HCEC 1CT (cell line): ENCODE data around the gene KASH5.

Experiments
- DNase-seq: peaks from one replicate; pipeline ENCODE4 v3.0.0-alpha.2; 2017

Gene KASH5

DNA sequence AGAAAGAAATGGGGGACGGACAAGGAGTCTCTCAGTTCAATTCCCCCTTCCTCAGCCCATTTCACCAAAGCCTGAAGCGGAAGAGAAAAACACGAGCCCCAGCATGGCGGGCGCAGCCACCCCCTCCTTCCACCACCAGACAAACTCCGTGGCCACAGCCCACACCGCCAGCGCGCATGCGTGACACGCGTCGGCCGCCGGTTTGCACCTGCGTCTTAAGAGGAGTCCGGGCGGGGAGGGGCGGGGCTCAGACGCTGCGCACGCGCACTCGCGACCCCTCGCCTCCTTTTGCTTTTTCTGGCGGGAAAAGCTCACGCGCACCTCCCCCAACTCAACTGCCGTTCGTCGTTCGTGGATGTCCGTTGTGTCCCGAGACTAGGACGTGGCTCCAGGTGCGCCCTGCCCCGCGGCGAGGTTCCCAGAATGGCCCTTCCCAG, at the start of gene KASH5:
TSS of gene KASH5 (plus strand) at position 314 of the 437 bp plus-strand sequence. CDS start 2,635 bp downstream, outside the sequence.
- DNase-seq, result no peak

DNA sequence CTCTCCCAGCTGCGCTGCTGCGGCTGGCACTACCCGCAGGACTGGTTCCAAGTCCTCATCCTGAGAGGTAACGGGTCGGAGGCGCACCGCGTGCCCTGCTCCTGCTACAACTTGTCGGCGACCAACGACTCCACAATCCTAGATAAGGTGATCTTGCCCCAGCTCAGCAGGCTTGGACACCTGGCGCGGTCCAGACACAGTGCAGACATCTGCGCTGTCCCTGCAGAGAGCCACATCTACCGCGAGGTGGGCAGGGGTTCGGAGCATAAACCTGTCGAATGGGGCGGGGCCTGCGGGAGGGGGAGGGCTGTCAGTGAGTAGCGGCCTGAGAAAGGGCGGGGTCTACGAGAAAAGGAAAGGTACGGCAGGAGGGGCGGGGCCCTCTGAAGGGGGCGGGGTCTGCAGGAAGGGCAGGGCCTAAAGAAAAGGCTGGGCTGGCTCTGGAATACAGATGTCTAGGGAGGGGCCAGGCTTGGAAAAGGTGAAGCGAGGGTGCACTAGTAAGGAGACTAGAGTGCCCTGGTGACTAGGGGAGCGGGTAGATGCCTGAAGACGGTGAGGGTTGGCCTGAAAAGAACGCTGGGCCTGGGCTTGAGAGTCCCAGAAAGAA, 49.3 kb upstream of the KASH5 start:
- no peak for DNase-seq

DNA sequence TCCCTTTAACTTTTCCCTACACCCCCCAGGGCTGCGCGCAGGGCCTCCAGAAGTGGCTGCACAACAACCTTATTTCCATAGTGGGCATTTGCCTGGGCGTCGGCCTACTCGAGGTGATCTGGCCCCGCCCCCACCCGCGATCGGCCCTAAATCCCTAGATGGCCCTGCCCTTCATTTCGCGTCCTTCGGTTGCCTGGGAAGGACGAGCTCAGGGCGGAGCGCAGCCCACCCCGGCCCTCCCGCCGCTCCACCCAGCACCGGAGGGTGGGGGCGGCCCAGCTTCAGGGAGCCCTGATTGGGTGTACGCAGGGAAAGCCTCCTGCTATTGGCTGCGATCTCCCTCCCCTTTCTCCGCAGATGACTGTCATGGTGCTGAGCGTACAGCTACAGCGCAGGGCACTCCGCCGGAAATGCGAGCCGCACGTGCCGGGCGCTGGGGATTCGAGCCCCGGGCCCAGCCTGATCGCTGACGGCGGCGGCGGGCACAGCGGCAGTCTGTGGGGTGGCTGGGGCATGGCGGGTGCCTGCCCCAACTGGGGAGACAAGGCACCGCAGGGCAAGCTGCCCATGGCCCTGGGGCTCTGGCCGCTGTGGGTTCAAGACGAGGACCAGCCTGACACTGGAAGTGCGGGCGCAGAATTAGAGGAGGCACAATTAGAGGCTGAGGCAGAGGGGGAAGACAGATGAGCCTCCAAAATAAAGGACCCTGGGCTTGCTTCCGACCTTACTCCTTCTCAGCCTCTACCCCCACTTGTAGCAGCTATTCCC, 48.6 kb upstream of the KASH5 start:
- DNase-seq, result no peak

GRCh38 chr19:49340069-49340864, 47.8 kb upstream of the KASH5 start:
- DNase-seq, result no peak

GRCh38 chr19:49340865-49341718, 47.0 kb upstream of the KASH5 start:
- no peak for DNase-seq

- no peak for DNase-seq
Measured at GRCh38 chr19:49342291-49342721, 45.7 kb upstream of the KASH5 start.

GRCh38 chr19:49343123-49343522, 44.9 kb upstream of the KASH5 start:
- no peak for DNase-seq

GRCh38 chr19:49344505-49345423, 43.3 kb upstream of the KASH5 start:
- DNase-seq, result no peak

DNA sequence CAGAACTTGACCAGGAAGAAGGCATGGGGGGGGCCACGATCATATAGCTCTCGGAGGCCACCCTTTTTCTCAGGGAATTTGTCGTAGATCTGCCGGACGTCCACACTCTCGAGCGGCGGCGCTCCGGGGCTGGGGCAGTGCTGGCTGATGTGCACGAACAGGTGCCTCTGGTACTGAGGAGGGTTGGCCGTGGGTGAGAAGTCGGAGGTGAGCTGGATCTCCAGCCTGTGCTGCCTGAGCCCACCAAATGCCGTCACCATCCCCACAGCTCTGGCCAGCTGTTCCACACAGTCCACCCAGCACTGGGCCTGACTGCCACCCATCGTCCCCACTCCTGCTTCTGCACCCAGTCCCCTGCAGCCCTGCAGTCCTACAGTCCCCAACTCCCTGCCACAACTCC, 40.9 kb upstream of the KASH5 start:
- DNase-seq, result no peak

DNA sequence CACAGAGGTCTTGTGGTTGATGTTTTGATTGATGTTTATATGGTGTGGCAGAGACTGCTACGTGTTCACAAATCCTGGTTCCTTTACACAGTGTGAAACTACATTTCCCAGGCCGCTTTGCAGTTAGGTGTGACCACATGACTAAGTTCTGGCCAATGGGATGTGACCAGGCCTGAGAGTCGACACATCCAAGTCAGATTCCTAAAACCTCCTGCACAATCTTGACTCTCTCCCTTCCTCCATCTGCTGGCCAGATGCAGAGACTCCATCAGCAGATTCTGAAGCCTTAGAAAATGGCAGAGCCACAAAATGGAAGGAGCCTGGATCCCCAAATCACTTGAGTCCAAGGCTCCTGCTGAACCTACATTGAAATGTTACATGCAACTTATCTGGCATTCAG, 40.2 kb upstream of the KASH5 start:
- DNase-seq, result peak; percentile 57

GRCh38 chr19:49348305-49349189, 39.5 kb upstream of the KASH5 start:
- DNase-seq, result no peak

DNA sequence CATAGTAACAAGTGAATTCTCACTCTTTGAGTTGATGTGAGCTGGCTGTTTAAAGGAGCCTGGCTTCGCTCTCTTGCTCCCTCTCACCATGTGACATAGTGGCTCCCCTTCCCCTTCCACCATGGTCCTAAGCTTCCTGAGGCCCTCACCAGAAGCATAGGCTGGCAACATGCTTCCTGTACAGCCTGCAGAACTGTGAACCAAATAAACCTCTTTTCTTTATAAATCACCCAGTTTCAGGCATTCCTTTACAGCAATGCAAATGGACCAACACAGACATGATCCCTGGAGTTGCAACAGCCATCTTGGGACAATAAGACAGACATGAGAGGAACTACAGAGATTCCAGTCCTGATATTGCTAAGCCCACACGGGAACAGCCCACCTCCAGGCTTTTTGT, 38.5 kb upstream of the KASH5 start:
- DNase-seq, result no peak

GRCh38 chr19:49355909-49356353, 32.1 kb upstream of the KASH5 start:
- no peak for DNase-seq

DNA sequence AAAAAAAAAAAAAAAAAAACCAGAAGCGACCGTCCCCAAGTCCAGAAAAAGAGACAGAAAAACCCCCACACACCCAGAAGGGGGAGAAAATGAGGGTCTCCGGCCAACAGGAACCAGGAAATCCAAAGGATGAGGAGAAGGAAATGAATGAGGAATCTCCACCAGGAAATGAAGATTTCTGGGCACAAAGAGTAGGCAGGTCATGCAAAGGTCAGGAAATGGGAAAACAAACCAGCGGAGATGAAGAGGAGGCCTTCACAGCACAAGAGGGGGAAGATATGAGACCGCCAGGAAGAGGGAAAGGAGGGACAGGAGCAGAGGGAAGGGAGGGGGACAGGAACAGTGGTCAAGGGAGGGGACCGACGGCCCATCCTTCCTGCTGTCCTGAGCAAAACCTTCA, 31.7 kb upstream of the KASH5 start:
- DNase-seq, result no peak

DNA sequence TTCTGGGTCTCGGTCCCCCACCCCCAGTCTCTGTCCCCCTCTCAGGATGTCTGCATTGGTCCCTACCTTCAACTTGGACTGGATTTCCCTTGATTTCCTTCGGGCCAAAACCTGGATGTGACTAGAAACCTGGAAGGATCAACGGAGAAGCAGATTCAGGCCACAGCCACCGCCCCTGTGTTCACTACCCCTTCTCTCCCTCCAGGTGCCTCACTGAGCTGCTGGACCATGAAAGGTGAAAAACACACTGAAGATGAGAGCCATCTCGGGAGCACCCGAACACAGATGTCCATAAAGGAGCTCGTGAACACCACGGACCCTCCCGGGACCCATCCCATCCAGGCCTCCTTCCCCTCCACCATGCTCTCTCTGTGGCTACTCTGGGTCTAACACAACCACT, 30.9 kb upstream of the KASH5 start:
- no peak for DNase-seq

DNA sequence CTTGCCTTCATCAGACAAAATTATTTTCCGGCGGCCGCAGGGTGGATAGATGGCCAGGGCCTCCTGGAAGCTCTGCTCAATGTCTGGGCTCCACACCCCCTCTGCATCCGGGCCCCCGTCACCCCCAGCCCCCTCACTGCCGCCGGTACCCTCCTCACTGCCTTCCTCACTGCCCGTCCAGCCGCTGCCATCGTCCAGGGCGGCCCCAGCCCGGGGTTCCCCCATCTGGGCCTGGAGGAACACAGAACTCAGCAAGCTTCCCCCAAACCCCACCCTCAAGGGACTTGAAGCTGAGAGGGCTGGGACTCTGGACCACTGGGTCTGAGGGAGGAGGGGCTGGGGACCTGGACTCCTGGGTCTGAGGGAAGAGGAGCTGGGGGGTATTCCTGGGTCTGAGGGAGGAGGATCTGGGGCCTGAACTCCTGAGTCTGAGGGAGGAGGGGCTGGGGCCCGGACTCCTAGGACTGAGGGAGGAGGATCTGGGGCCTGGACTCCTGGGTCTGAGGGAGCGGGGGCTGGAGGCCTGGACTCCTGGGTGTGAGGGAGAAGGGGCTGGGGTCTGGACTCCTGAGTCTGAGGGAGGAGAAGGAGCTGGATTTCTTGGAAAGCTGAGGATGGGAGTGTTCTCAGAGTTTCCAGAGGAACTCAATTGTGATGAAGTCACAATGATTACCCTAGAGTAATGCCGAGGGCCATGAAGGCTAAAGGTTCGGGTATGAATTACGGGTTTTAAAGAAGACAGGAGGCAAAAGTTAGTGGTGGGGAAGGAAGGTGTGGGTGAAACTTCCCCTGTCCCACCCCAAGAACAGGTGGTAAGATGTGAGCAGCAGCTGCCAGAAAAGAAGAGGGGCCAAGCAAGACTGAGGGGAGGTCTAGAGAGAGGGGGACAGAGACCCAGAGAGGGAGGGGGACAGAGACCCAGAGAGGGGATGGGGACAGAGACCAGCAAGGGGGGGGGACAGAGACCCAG, 27.9 kb upstream of the KASH5 start:
- no peak for DNase-seq

DNA sequence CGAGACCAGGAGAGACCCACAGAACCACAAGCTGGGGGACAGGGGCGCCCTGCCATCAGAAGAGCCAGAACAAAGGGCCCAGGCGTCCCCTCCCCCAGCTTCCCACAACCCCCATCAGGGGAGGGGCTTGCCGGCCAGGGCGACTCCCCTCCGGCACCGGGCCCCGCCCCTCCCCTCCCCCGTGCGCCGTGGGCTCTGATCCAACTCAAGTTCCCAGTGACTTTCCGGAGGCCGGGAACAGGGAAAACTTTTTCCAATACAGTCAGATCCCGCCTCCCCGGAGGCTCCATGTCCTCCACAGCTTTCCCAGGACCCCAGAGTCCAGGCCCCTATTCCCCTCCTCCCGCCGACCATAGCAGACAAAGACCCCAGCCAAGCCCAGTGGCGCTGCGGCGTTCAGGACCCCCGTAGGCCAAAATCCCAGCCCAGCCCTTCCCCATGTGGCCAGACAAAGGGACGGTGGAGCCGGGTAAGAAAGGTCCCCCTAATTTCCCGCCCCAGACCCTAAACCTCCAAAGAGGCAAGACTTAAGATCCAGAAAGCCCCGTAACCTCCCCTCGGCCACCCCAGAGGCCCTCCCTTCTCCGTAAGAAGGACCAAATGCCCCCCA, 26.5 kb upstream of the KASH5 start:
- peak; percentile 57 for DNase-seq

DNA sequence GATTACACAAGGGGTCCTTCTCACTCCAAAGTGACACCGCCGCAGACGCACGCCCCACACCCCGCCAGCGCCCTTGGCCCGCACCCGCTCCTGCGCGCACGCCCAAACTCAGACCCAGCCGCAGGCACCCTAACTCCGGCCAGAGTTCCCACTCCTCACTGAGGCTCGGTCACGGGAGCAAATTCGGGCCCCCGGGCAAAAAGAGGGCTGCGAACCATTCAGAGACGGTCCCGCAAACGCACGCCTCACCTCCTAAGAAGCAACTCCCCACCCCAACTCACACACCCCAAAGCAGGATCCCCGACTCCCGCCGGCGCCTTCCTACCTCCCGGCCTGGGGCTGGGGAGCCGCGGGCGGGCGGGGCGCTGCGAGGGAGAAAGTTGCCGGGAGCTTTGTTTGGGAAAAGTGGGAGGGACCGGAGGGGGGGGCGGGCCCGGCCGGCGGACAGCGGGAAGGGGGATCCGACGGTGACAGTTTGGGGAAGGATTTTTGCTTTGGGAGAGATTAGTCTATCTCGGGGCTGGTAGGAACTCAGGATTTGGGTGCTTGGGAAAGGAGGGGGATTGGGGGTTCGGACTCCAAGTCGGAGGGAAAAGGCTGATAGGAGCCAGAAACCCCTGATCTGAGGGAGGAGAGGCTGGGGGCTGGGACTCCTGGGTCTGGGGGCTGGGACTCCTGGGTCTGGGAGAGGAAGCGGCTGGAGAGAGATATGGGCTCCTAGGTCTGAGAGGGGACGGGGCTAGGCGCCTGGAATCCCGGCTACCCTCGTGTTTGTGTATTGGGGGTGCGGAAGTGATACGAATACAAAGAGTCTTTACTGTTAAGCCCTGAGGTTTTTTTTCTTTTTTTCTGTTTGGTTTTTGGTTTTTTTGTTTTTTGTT, 25.8 kb upstream of the KASH5 start, which contains the start of gene TEAD2:
TSS of gene TEAD2 (minus strand) at position 369 of the 881 bp plus-strand sequence. CDS start 2,341 bp downstream, outside the sequence.
- DNase-seq, result peak; percentile 47
